Stimulated activated memory B cell treated with anti-CD40 and anti-IgM and Interleukin-4, amounts not matched to agents 10 μg/mL and 1 μg/mL and 100 μg/mL, for 72 hours (primary cell): ENCODE results near the gene B3GNT3.
A peak's percentile ranks its signal among the peaks of the same experiment; 100 is the strongest.
"Not testable (repeated sequence)": the region's sequence is repeated elsewhere in the genome, so short reads cannot be mapped to it uniquely, and the experiment has no call there.

ENCODE experiments used
- ATAC-seq: fragments of 150-1000 bp; cut with Tn5 transposase; 2 replicates; pipeline ENCODE4 v1.10.0; 2021
- H3K27ac Mint-ChIP-seq: one replicate; pipeline ENCODE4 v1.8.0; 2022; ENCODE audit warnings: mild to moderate bottlenecking, mixed read lengths
- H3K27me3 Mint-ChIP-seq: one replicate; pipeline ENCODE4 v1.8.0; 2022; ENCODE audit warnings: mixed read lengths
- H3K36me3 Mint-ChIP-seq: one replicate; pipeline ENCODE4 v1.8.0; 2022; ENCODE audit warnings: mixed read lengths
- H3K4me1 Mint-ChIP-seq: one replicate; pipeline ENCODE4 v1.8.0; 2022; ENCODE audit warnings: mixed read lengths
- H3K4me3 Mint-ChIP-seq: one replicate; pipeline ENCODE4 v1.8.0; 2022; ENCODE audit warnings: mild to moderate bottlenecking, moderate library complexity, mixed read lengths
- H3K9me3 Mint-ChIP-seq: one replicate; pipeline ENCODE4 v1.8.0; 2022; ENCODE audit warnings: mixed read lengths

Gene B3GNT3

DNA sequence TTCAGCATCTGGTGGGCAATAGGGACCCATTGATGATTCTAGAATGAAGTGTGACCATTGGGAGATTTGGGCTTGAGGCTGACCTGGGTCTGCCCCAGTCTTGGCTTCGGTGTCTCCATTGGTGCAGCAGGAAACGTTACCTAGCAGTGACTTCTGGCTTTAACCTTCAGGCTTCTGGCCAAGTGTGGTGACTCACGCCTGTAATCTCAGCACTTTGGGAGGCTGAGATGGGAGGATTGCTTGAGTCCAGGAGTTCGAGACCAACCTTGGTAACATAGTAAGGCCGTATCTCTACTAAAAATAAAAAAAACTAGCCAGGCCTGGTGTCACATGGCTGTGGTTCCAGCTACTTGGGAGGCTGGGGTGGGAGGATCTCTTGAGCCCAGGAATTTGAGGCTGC lies 36.4 kb upstream of the B3GNT3 start:
- H3K4me1 Mint-ChIP-seq, result peaks cover 82% of the 10 kb centered on the region
- no peak overlapping the region for H3K4me3 Mint-ChIP-seq
- no peaks in the 10 kb centered on the region for H3K27me3 Mint-ChIP-seq
- no peak overlapping the region for H3K27ac Mint-ChIP-seq
- no peaks in the 10 kb centered on the region for H3K9me3 Mint-ChIP-seq
- no peak for ATAC-seq
- peaks cover 61% of the 10 kb centered on the region for H3K36me3 Mint-ChIP-seq

DNA sequence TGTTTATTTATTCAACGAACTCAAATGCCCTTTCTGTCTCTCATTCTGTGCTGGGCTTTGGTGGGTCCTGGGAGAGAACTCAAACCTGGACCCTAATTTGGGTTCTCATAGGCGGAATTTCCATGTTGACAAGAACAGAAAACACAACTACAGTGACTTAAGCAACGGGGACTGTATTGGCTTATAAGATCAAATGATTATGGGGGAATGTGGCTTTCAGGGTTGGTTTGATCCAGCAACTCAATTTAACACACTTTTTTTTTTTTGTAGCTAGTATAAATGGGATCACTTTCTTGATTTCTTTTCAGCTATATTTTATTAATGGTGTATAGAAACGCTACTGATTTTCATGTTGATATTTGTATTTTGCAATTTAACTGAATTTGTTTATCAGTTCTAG lies 33.8 kb upstream of the B3GNT3 start:
- peak overlapping the region; percentile 86 for H3K27ac Mint-ChIP-seq
- no peaks in the 10 kb centered on the region for H3K9me3 Mint-ChIP-seq
- no peaks in the 10 kb centered on the region for H3K27me3 Mint-ChIP-seq
- H3K36me3 Mint-ChIP-seq, result peaks cover 72% of the 10 kb centered on the region
- H3K4me1 Mint-ChIP-seq, result peaks cover 67% of the 10 kb centered on the region
- no peak for ATAC-seq
- H3K4me3 Mint-ChIP-seq, result no peak overlapping the region

DNA sequence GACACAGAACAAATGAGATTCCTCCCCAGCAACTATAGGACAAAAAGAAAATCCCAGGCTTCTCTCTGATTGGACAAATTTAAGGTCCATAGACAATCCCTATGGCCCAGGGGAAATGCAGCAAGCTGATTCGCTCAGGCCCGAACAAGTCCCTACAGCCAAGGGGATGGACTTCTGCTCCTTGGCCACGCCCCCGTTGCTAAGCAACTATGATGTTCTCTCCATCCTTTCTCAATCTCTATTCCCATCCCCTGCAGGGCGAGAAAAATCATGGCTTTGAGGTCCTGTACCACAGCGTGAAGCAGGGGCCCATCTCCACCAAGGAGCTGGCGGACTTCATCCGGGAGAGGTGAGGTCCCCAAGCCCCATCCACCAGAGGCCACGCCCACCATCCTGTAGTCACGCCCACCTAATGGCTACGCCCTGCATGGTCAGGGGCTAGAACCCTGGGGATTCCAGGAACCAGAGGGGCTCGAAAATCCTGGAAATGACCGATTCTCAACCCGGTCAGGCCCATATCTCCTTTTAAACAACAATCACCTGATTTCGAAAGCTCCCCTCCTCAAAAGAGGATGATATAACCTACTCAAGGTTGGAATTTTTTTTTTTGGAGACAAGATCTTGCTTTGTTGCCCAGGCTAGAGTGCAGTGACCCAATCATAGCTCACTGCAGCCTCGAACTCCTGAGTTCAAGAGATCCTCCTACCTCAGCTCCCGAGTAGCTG lies 32.3 kb upstream of the B3GNT3 start:
- no peaks in the 10 kb centered on the region for H3K27me3 Mint-ChIP-seq
- H3K4me1 Mint-ChIP-seq, result peaks cover 59% of the 10 kb centered on the region
- no peak for ATAC-seq
- no peak overlapping the region for H3K27ac Mint-ChIP-seq
- peaks cover 69% of the 10 kb centered on the region for H3K36me3 Mint-ChIP-seq
- no peak overlapping the region for H3K4me3 Mint-ChIP-seq
- H3K9me3 Mint-ChIP-seq, result no peaks in the 10 kb centered on the region

DNA sequence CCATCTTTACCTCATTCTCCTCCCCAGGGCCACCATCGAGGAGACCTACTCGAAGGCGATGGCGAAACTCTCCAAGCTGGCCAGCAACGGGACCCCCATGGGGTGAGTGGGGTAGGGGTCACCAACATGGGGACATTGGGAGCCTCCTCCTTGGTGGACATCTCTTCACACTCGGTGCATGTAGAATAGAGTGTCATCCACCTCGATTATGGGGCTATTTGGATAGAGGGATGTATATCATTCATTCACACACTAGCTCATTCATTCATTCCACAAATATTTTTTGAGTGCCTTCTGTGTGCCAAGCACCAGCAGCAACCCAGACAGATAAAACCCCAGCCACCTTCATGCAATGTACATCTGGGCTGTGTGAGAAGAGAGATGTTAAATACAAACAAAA lies 30.6 kb upstream of the B3GNT3 start:
- peaks cover 64% of the 10 kb centered on the region for H3K36me3 Mint-ChIP-seq
- no peak for ATAC-seq
- no peaks in the 10 kb centered on the region for H3K27me3 Mint-ChIP-seq
- H3K4me1 Mint-ChIP-seq, result peaks cover 48% of the 10 kb centered on the region
- H3K9me3 Mint-ChIP-seq, result no peaks in the 10 kb centered on the region
- peak overlapping the region; percentile 77 for H3K27ac Mint-ChIP-seq
- no peak overlapping the region for H3K4me3 Mint-ChIP-seq

DNA sequence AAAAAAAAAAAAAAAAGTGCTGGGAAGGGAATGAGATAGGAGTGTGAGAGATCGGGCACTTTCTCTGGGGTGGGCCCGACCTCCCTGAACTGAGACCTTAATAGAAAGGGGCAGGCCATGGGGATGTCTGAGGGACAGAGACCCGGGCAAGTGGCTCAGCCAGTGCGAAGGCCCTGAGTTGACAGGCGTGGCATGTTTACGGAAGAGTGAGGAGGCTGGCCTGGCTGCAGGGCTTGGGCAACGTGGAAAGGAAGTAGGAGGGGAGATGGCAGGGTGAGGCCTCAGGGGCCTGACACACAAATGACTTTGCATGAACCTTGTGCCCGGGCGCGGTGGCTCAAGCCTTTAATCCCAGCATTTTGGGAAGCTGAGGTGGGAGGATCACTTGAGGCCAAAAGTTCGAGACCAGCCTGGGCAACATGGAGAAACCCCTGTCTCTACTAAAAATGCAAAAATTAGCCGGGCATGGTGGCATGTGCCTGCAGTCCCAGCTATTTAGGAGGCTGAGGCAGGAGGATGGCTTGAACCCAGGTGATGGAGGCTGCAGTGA lies 29.8 kb upstream of the B3GNT3 start:
- ATAC-seq, result peak; percentile 75
- H3K27me3 Mint-ChIP-seq, result no peaks in the 10 kb centered on the region
- H3K4me3 Mint-ChIP-seq, result peak overlapping the region; percentile 35
- H3K27ac Mint-ChIP-seq, result peak overlapping the region; percentile 77
- H3K9me3 Mint-ChIP-seq, result no peaks in the 10 kb centered on the region
- H3K4me1 Mint-ChIP-seq, result peaks cover 41% of the 10 kb centered on the region
- H3K36me3 Mint-ChIP-seq, result peaks cover 58% of the 10 kb centered on the region

DNA sequence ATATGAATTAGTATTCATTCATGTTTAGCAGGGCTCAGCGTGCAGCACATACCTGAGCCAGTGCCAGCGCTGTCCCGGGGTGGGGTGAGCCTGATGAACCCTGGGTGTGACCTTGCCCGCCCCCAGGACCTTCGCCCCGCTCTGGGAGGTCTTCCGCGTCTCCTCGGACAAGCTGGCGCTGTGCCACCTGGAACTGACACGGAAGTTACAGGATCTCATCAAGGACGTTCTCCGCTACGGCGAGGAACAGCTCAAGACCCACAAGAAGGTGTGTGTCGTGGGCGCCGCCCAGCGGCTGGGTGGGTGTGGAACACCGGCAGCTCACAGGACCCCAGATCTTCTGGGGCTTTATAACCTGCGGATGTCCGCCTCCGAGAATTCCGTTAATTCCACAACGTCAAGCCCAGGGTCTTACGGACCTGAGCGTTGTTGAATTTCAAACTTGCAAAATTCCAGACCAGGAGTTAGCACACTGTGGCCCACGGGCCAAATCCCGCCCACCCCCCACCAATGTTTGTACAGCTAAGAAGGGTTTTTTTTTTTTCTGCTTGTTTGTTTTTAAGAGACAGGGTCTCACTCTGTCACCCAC lies 28.3 kb upstream of the B3GNT3 start:
- Mint-ChIP-seq H3K9me3 (no peaks in the 10 kb centered on the region), H3K36me3 (peaks cover 57% of the 10 kb centered on the region), H3K27me3 (no peaks in the 10 kb centered on the region), H3K4me3 (peak overlapping the region; percentile 37), H3K4me1 (peaks cover 34% of the 10 kb centered on the region), H3K27ac (peak overlapping the region; percentile 37)
- peak; percentile 80 for ATAC-seq

DNA sequence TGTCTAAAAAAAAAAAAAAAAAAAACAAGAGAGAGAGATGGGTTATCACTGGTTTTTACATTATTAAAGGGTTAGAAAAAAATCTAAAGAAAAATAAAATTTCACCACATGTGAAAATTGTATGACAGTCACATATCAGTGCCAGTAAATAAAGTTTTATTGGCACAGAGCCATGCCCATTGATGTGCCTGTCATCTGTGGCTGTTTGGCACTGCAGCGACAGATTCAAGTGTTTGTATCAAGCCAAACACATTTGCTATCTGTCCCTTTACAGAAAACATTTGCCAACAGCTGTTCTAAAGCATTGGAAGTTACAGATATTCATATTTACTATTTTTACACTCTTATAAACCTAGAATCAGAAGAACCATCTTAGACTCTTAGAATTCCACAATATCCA lies 27.4 kb upstream of the B3GNT3 start:
- no peaks in the 10 kb centered on the region for H3K27me3 Mint-ChIP-seq

DNA sequence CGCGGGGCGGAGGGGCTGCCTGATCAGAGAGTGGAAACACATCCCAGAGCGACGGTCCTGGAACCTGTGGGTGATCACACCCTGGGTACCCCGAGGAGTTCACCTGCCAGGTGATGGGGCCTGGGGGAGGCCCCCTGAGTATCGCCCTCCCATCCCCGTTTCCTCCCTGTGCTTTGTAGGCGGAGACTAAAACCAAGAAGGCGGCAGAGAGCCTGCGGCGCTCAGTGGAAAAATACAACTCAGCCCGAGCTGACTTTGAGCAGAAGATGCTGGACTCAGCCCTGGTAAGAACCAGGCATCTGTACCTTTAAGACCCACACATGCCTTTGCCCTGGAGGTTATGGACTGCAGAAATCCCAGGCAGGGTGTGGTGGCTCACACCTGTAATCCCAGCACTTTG lies 24.3 kb upstream of the B3GNT3 start:
- no peaks in the 10 kb centered on the region for H3K9me3 Mint-ChIP-seq
- peaks cover 64% of the 10 kb centered on the region for H3K36me3 Mint-ChIP-seq
- no peak overlapping the region for H3K4me3 Mint-ChIP-seq
- no peak for ATAC-seq
- H3K4me1 Mint-ChIP-seq, result peaks cover 31% of the 10 kb centered on the region
- no peaks in the 10 kb centered on the region for H3K27me3 Mint-ChIP-seq
- H3K27ac Mint-ChIP-seq, result peak overlapping the region; percentile 53

More for the DNA sequence above, 27.4 kb upstream of the B3GNT3 start:
- no peak for ATAC-seq
- Mint-ChIP-seq H3K4me3 (no peak overlapping the region), H3K9me3 (no peaks in the 10 kb centered on the region), H3K36me3 (peaks cover 58% of the 10 kb centered on the region), H3K27ac (no peak overlapping the region), H3K4me1 (peaks cover 33% of the 10 kb centered on the region)

- peaks cover 56% of the 10 kb centered on the region for H3K36me3 Mint-ChIP-seq
- H3K27me3 Mint-ChIP-seq, result no peaks in the 10 kb centered on the region
- ATAC-seq, result no peak
- no peaks in the 10 kb centered on the region for H3K9me3 Mint-ChIP-seq
- no peak overlapping the region for H3K27ac Mint-ChIP-seq
- H3K4me3 Mint-ChIP-seq, result no peak overlapping the region
- peaks cover 38% of the 10 kb centered on the region for H3K4me1 Mint-ChIP-seq
These were observed 22.8 kb upstream of the B3GNT3 start for GRCh38 chr19:17772172-17772571.

- no peaks in the 10 kb centered on the region for H3K27me3 Mint-ChIP-seq
- H3K36me3 Mint-ChIP-seq, result peaks cover 72% of the 10 kb centered on the region
- H3K4me1 Mint-ChIP-seq, result peaks cover 66% of the 10 kb centered on the region
- ATAC-seq, result no peak
- H3K9me3 Mint-ChIP-seq, result no peaks in the 10 kb centered on the region
- H3K4me3 Mint-ChIP-seq, result peak overlapping the region; percentile 72
- peak overlapping the region; percentile 95 for H3K27ac Mint-ChIP-seq
These were observed 19.6 kb upstream of the B3GNT3 start for GRCh38 chr19:17775245-17775927.

GRCh38 chr19:17775991-17776803 lies 18.7 kb upstream of the B3GNT3 start:
- peak; percentile 93 for ATAC-seq

GRCh38 chr19:17777840-17778239 lies 17.1 kb upstream of the B3GNT3 start:
- Mint-ChIP-seq H3K36me3 (peaks cover 72% of the 10 kb centered on the region), H3K27ac (peak overlapping the region; percentile 95)

More at GRCh38 chr19:17775991-17776803, 18.7 kb upstream of the B3GNT3 start:
- H3K4me1 Mint-ChIP-seq, result peaks cover 66% of the 10 kb centered on the region
- peaks cover 67% of the 10 kb centered on the region for H3K36me3 Mint-ChIP-seq
- H3K4me3 Mint-ChIP-seq, result peak overlapping the region; percentile 72
- H3K9me3 Mint-ChIP-seq, result no peaks in the 10 kb centered on the region
- H3K27ac Mint-ChIP-seq, result peak overlapping the region; percentile 95
- no peaks in the 10 kb centered on the region for H3K27me3 Mint-ChIP-seq

GRCh38 chr19:17778251-17778967 lies 16.5 kb upstream of the B3GNT3 start:
- ATAC-seq, result no peak
- H3K9me3 Mint-ChIP-seq, result no peaks in the 10 kb centered on the region
- no peaks in the 10 kb centered on the region for H3K27me3 Mint-ChIP-seq
- H3K27ac Mint-ChIP-seq, result peak overlapping the region; percentile 95
- peaks cover 60% of the 10 kb centered on the region for H3K4me1 Mint-ChIP-seq
- no peak overlapping the region for H3K4me3 Mint-ChIP-seq
- peaks cover 71% of the 10 kb centered on the region for H3K36me3 Mint-ChIP-seq

More at GRCh38 chr19:17777840-17778239, 17.1 kb upstream of the B3GNT3 start:
- H3K9me3 Mint-ChIP-seq, H3K27me3 Mint-ChIP-seq, H3K4me3 Mint-ChIP-seq, ATAC-seq: not testable (repeated sequence)
- peaks cover 60% of the 10 kb centered on the region for H3K4me1 Mint-ChIP-seq
